Osteoblast (primary cell): ENCODE data around the gene HPSE2. TPM values are rescaled to one million over a fixed set of nuclear protein-coding genes. Genes with fewer than 3 reads are reported as not detected.
A peak's percentile ranks its signal among the peaks of the same experiment; 100 is the strongest.

ENCODE experiments used
- DNase-seq: peaks from one replicate; pipeline ENCODE4 v3.0.0; 2011; ENCODE audit warnings: low spot score, mixed read lengths; ENCODE audit not compliant: insufficient read length; ENCODE audit errors: missing footprints
- H2AFZ ChIP-seq: 2 replicates; pipeline ENCODE4 v1.6.0; 2011; ENCODE audit warnings: mild to moderate bottlenecking, low read length
- H3K27ac ChIP-seq: 2 replicates; pipeline ENCODE4 v1.5.1; 2011; ENCODE audit warnings: mild to moderate bottlenecking, low read depth, low read length, moderate library complexity
- H3K27me3 ChIP-seq: 2 replicates; pipeline ENCODE4 v1.6.0; 2012; ENCODE audit warnings: mild to moderate bottlenecking, control low read depth, inconsistent platforms, low read length, moderate library complexity; ENCODE audit not compliant: insufficient read depth
- H3K36me3 ChIP-seq: 2 replicates; pipeline ENCODE4 v1.5.1; 2011; ENCODE audit warnings: mild to moderate bottlenecking, low read length, control low read depth, moderate library complexity; ENCODE audit not compliant: insufficient read depth
- H3K4me1 ChIP-seq: 2 replicates; pipeline ENCODE4 v1.5.1; 2011; ENCODE audit warnings: mild to moderate bottlenecking, low read length, control low read depth, moderate library complexity; ENCODE audit not compliant: insufficient read depth
- H3K4me2 ChIP-seq: 2 replicates; pipeline ENCODE4 v1.6.0; 2011; ENCODE audit warnings: mild to moderate bottlenecking, low read length; ENCODE audit not compliant: insufficient read depth
- H3K4me3 ChIP-seq: fragments of 200-600 bp; sonication (generic); 3 replicates; pipeline ENCODE4 v1.5.1; 2012; ENCODE audit warnings: mild to moderate bottlenecking, low read length, inconsistent platforms; ENCODE audit not compliant: insufficient read depth
- H3K79me2 ChIP-seq: 2 replicates; pipeline ENCODE4 v1.6.0; 2012; ENCODE audit warnings: mild to moderate bottlenecking, low read length, control low read depth, inconsistent platforms; ENCODE audit not compliant: insufficient read depth
- H3K9me3 ChIP-seq: 2 replicates; pipeline ENCODE4 v1.5.1; 2011; ENCODE audit warnings: low read depth, low read length, control low read depth
- H4K20me1 ChIP-seq: 2 replicates; pipeline ENCODE4 v1.6.0; 2012; ENCODE audit warnings: mild to moderate bottlenecking, low read length, control low read depth; ENCODE audit not compliant: insufficient read depth
- CTCF ChIP-seq: IDR thresholded peaks from 2 replicates; pipeline ENCODE4 v1.5.1; 2011; ENCODE audit warnings: mild to moderate bottlenecking, low read depth, low read length, moderate library complexity; ENCODE audit errors: extremely low read depth
- total RNA-seq: library from RNA; depleted of rRNA; stranded (reverse); fragments of >200 nt; gene quantifications from 2 replicates; pipeline ENCODE4 v1.2.3, GENCODE V29; 2012

The HPSE2 gene
- total RNA-seq, 1 donor: not detected

- no peaks in the 10 kb centered on the region for H4K20me1 ChIP-seq
- H3K36me3 ChIP-seq: no peaks in the 10 kb centered on the region
- H3K4me2 ChIP-seq: no peak overlapping the region
- H3K79me2 ChIP-seq: no peaks in the 10 kb centered on the region
- TF ChIP-seq CTCF: no peak
- no peak for DNase-seq
- H3K4me3 ChIP-seq: no peak overlapping the region
- H3K27me3 ChIP-seq: peaks cover 13% of the 10 kb centered on the region
- H2AFZ ChIP-seq: no peak overlapping the region
- peaks cover 7% of the 10 kb centered on the region for H3K4me1 ChIP-seq
- H3K9me3 ChIP-seq: no peaks in the 10 kb centered on the region
- no peak overlapping the region for H3K27ac ChIP-seq
Measured at GRCh38 chr10:98533241-98533640, 702.4 kb downstream of the HPSE2 start.

GRCh38 chr10:98528805-98529183 is 706.9 kb downstream of the HPSE2 start:
- TF ChIP-seq CTCF: no peak
- H3K27ac ChIP-seq: no peak overlapping the region
- H3K4me3 ChIP-seq: peak overlapping the region; percentile 35
- peak overlapping the region; percentile 36 for H2AFZ ChIP-seq
- peak overlapping the region; percentile 59 for H3K4me2 ChIP-seq
- H3K27me3 ChIP-seq: peaks cover 18% of the 10 kb centered on the region
- H4K20me1 ChIP-seq: no peaks in the 10 kb centered on the region
- H3K9me3 ChIP-seq: no peaks in the 10 kb centered on the region
- no peak for DNase-seq
- H3K36me3 ChIP-seq: no peaks in the 10 kb centered on the region
- peaks cover 7% of the 10 kb centered on the region for H3K4me1 ChIP-seq
- H3K79me2 ChIP-seq: no peaks in the 10 kb centered on the region

- Histone ChIP-seq H3K27me3 (peaks cover 18% of the 10 kb centered on the region), H3K4me1 (peaks cover 7% of the 10 kb centered on the region), H3K27ac (no peak overlapping the region), H3K4me2 (peak overlapping the region; percentile 59), H4K20me1 (no peaks in the 10 kb centered on the region), H3K4me3 (peak overlapping the region; percentile 35), H3K79me2 (no peaks in the 10 kb centered on the region), H3K36me3 (no peaks in the 10 kb centered on the region), H3K9me3 (no peaks in the 10 kb centered on the region), H2AFZ (peak overlapping the region; percentile 36)
- peak; percentile 80 for DNase-seq
- no peak for TF ChIP-seq CTCF
Measured at GRCh38 chr10:98528166-98528804, 707.4 kb downstream of the HPSE2 start.

- Histone ChIP-seq H2AFZ (no peak overlapping the region), H3K4me3 (no peak overlapping the region), H3K36me3 (no peaks in the 10 kb centered on the region), H3K4me1 (peaks cover 7% of the 10 kb centered on the region), H4K20me1 (no peaks in the 10 kb centered on the region), H3K79me2 (no peaks in the 10 kb centered on the region), H3K27ac (no peak overlapping the region), H3K4me2 (no peak overlapping the region), H3K27me3 (peaks cover 10% of the 10 kb centered on the region), H3K9me3 (no peaks in the 10 kb centered on the region)
- no peak for TF ChIP-seq CTCF
- no peak for DNase-seq
Measured at GRCh38 chr10:98525969-98526368, 709.7 kb downstream of the HPSE2 start.
